ENCODE results near the gene RANBP10. TPM values are rescaled to one million over a fixed set of nuclear protein-coding genes. Genes with fewer than 3 reads are reported as not detected.

Gene RANBP10
- total and polyA plus RNA-seq, 9 of the 15 experiments (the other 6 are each of a cell fraction or from before 2014, with no cell fraction given): 0.61 to 19.3 (median 5.9) TPM

- TF ChIP-seq NBN (IDR thresholded peaks at IDR 0.05; ENCODE audit: low read depth) (0 out of 2 replicates have a peak, but pooled peaks have one; percentile 15), KDM2B (CRISPR knock-in tag; IDR thresholded peaks at IDR 0.05) (no peak), PHF8 (IDR thresholded peaks at IDR 0.05; ENCODE audit: borderline replicate concordance, low read length) (no peak), ZNF76 (CRISPR knock-in tag; IDR thresholded peaks at IDR 0.05; ENCODE audit: borderline replicate concordance) (no peak), DACH1 (IDR thresholded peaks at IDR 0.05; ENCODE audit: partially characterized antibody) (peak; percentile 46), TCF7 (IDR thresholded peaks at IDR 0.05; ENCODE audit: borderline replicate concordance) (no peak), MAFF (IDR thresholded peaks at IDR 0.05; ENCODE audit: low read length) (no peak), SP1 (CRISPR knock-in tag; IDR thresholded peaks at IDR 0.05) (no peak), SAP30 (IDR thresholded peaks at IDR 0.05; ENCODE audit: borderline replicate concordance, insufficient read depth, low read depth, low read length, poor library complexity, severe bottlenecking) (no peak), RBM22 (IDR thresholded peaks at IDR 0.05; ENCODE audit: low read depth, low read length, poor library complexity, severe bottlenecking) (no peak), HINFP (tag; conservative IDR thresholded peaks at IDR 0.05; ENCODE audit: low read depth) (no peak), CHCHD3 (CRISPR knock-in tag; IDR thresholded peaks at IDR 0.05) (no peak), JUND (IDR thresholded peaks at IDR 0.05; ENCODE audit: borderline replicate concordance, low read depth, low read length) (0 out of 2 replicates have a peak, but pooled peaks have one; percentile 6), JUND (tag; IDR thresholded peaks at IDR 0.05; ENCODE audit: borderline replicate concordance, low read depth, low read length) (no peak), MTA1 (IDR thresholded peaks at IDR 0.05; ENCODE audit: borderline replicate concordance) (no peak)
- TF ChIP-seq, protein P1, sequence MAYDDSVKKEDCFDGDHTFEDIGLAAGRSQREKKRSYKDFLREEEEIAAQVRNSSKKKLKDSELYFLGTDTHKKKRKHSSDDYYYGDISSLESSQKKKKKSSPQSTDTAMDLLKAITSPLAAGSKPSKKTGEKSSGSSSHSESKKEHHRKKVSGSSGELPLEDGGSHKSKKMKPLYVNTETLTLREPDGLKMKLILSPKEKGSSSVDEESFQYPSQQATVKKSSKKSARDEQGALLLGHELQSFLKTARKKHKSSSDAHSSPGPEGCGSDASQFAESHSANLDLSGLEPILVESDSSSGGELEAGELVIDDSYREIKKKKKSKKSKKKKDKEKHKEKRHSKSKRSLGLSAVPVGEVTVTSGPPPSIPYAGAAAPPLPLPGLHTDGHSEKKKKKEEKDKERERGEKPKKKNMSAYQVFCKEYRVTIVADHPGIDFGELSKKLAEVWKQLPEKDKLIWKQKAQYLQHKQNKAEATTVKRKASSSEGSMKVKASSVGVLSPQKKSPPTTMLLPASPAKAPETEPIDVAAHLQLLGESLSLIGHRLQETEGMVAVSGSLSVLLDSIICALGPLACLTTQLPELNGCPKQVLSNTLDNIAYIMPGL (CRISPR knock-in tag; IDR thresholded peaks at IDR 0.05): no peak
- TF ChIP-seq, protein P2, sequence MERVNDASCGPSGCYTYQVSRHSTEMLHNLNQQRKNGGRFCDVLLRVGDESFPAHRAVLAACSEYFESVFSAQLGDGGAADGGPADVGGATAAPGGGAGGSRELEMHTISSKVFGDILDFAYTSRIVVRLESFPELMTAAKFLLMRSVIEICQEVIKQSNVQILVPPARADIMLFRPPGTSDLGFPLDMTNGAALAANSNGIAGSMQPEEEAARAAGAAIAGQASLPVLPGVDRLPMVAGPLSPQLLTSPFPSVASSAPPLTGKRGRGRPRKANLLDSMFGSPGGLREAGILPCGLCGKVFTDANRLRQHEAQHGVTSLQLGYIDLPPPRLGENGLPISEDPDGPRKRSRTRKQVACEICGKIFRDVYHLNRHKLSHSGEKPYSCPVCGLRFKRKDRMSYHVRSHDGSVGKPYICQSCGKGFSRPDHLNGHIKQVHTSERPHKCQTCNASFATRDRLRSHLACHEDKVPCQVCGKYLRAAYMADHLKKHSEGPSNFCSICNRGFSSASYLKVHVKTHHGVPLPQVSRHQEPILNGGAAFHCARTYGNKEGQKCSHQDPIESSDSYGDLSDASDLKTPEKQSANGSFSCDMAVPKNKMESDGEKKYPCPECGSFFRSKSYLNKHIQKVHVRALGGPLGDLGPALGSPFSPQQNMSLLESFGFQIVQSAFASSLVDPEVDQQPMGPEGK (CRISPR knock-in tag; IDR thresholded peaks at IDR 0.05; ENCODE audit: borderline replicate concordance): no peak
- TF ChIP-seq, protein P3, sequence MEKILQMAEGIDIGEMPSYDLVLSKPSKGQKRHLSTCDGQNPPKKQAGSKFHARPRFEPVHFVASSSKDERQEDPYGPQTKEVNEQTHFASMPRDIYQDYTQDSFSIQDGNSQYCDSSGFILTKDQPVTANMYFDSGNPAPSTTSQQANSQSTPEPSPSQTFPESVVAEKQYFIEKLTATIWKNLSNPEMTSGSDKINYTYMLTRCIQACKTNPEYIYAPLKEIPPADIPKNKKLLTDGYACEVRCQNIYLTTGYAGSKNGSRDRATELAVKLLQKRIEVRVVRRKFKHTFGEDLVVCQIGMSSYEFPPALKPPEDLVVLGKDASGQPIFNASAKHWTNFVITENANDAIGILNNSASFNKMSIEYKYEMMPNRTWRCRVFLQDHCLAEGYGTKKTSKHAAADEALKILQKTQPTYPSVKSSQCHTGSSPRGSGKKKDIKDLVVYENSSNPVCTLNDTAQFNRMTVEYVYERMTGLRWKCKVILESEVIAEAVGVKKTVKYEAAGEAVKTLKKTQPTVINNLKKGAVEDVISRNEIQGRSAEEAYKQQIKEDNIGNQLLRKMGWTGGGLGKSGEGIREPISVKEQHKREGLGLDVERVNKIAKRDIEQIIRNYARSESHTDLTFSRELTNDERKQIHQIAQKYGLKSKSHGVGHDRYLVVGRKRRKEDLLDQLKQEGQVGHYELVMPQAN (IDR thresholded peaks at IDR 0.05; ENCODE audit: borderline replicate concordance): no peak; the same call in 1 of the 2 replicates
- TF ChIP-seq, protein P4, sequence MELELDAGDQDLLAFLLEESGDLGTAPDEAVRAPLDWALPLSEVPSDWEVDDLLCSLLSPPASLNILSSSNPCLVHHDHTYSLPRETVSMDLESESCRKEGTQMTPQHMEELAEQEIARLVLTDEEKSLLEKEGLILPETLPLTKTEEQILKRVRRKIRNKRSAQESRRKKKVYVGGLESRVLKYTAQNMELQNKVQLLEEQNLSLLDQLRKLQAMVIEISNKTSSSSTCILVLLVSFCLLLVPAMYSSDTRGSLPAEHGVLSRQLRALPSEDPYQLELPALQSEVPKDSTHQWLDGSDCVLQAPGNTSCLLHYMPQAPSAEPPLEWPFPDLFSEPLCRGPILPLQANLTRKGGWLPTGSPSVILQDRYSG (tag; conservative IDR thresholded peaks at IDR 0.05; ENCODE audit: low read depth): no peak
Measured at GRCh38 chr16:67719778-67720144, 86.6 kb downstream of the RANBP10 start (continued).
